Transverse colon (tissue), 4 donors: ENCODE measurements around the gene CHRNA9. TPM values are rescaled to one million over a fixed set of nuclear protein-coding genes. Genes with fewer than 3 reads are reported as not detected.
"Not testable (repeated sequence)": the region's sequence is repeated elsewhere in the genome, so short reads cannot be mapped to it uniquely, and the experiment has no call there.

Source experiments
- DNase-seq: peaks from one replicate; pipeline ENCODE4 v3.0.0-alpha.2; 2019
- H3K27ac ChIP-seq, 4 donors: fragments of 200-600 bp; sonication (generic); 2 replicates each; pipeline ENCODE4 v1.5.1; 2016 to 2018; ENCODE audit warnings: inconsistent platforms in 4 of 4
- H3K27me3 ChIP-seq: fragments of 200-600 bp; sonication (generic); 2 replicates; pipeline ENCODE4 v1.5.1; 2017; ENCODE audit warnings: inconsistent platforms
- H3K36me3 ChIP-seq, 4 donors: fragments of 200-600 bp; sonication (generic); 2 replicates each; pipeline ENCODE4 v1.5.1; 2017 to 2019; ENCODE audit warnings: inconsistent platforms in 4 of 4
- H3K4me1 ChIP-seq, 4 donors: fragments of 200-600 bp; sonication (generic); 2 replicates each; pipeline ENCODE4 v1.5.1; 2017 to 2020; ENCODE audit warnings: inconsistent platforms in 4 of 4
- H3K4me3 ChIP-seq, 4 donors: fragments of 200-600 bp; sonication (generic); 1 replicate in 1 of 4; 2 replicates in 3 of 4; pipeline versions ENCODE4 v1.5.1 to v1.6.1; 2017 to 2019; ENCODE audit warnings: inconsistent platforms in 4 of 4
- H3K9me3 ChIP-seq, 2 donors: fragments of 200-600 bp; sonication (generic); 2 replicates each; pipeline ENCODE4 v1.5.1; 2017 to 2019; ENCODE audit warnings: inconsistent platforms in 2 of 2
- EP300 ChIP-seq: sonication (generic); formaldehyde crosslinking; IDR thresholded peaks from one replicate; pipeline ENCODE4 v1.6.1; 2017; ENCODE audit warnings: antibody characterized with exemption, low read depth
- POLR2A ChIP-seq: fragments of 450-650 bp; IDR thresholded peaks from one replicate; pipeline ENCODE4 v1.6.1; 2016; ENCODE audit warnings: antibody characterized with exemption, mild to moderate bottlenecking, moderate library complexity
- POLR2AphosphoS5 ChIP-seq, 3 donors: sonication (generic); formaldehyde crosslinking; IDR thresholded peaks; one replicate each; pipeline ENCODE4 v1.6.1; 2016; ENCODE audit warnings: antibody characterized with exemption in 3 of 3
- WGBS, 2 donors: methylation state at CpG; one replicate each; pipeline ENCODE4 v1.1.5; 2018; ENCODE audit warnings: low coverage in 1 of 2; 5-methylcytosine and 5-hydroxymethylcytosine counted together
- in situ Hi-C, 4 donors: fragments of 200-750 bp; cut with MboI; loops; one replicate each; pipeline versions ENCODE4 v1.15.0 to v1.15.1; 2017; ENCODE audit warnings: low sequenced_read_pairs in 3 of 4, low pct_ligation_motif_present in 1 of 4, low pct_unique_long_range_greater_than_20kb in 1 of 4
- intact Hi-C: fragments of 100-400 bp; cut with DNase I; formaldehyde crosslinking; loops from one replicate; pipeline ENCODE4 v1.15.1; 2023; ENCODE audit warnings: low total_unique reads
- total RNA-seq, 4 donors: library from RNA; depleted of rRNA; stranded (reverse); fragments of >200 nt; gene quantifications; one replicate each; pipeline ENCODE4 v1.1.0, GENCODE V29; 2016
- TF ChIP-seq, protein P1 (sequence below), 5 experiments: fragments of 200-600 bp in 3 of 5; fragments of 450-650 bp in 2 of 5; sonication (generic) in 3 of 5; IDR thresholded peaks; 1 replicate in 2 of 5; 2 replicates in 3 of 5; pipeline ENCODE4 v1.5.1; 2016 to 2017; ENCODE audit warnings: antibody characterized with exemption in 5 of 5, inconsistent platforms in 3 of 5, mild to moderate bottlenecking in 2 of 5, moderate library complexity in 1 of 5

CHRNA9 gene
- total RNA-seq, 4 donors from 2014 or later: not detected

GRCh38 chr4:40292313-40292759, 42.8 kb upstream of the CHRNA9 start:
- TF ChIP-seq EP300: no peak
- TF ChIP-seq POLR2AphosphoS5 (IDR thresholded peaks at IDR 0.05): no peak
- TF ChIP-seq, protein P1, sequence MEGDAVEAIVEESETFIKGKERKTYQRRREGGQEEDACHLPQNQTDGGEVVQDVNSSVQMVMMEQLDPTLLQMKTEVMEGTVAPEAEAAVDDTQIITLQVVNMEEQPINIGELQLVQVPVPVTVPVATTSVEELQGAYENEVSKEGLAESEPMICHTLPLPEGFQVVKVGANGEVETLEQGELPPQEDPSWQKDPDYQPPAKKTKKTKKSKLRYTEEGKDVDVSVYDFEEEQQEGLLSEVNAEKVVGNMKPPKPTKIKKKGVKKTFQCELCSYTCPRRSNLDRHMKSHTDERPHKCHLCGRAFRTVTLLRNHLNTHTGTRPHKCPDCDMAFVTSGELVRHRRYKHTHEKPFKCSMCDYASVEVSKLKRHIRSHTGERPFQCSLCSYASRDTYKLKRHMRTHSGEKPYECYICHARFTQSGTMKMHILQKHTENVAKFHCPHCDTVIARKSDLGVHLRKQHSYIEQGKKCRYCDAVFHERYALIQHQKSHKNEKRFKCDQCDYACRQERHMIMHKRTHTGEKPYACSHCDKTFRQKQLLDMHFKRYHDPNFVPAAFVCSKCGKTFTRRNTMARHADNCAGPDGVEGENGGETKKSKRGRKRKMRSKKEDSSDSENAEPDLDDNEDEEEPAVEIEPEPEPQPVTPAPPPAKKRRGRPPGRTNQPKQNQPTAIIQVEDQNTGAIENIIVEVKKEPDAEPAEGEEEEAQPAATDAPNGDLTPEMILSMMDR (IDR thresholded peaks at IDR 0.05): no peak
- no peak for TF ChIP-seq POLR2A
- Histone ChIP-seq H3K27me3 (no peaks in the 10 kb centered on the region), H3K9me3 (no peaks in the 10 kb centered on the region), H3K4me1 (peaks cover 0 to 10% (median 0%) of the 10 kb centered on the region in 4 donors), H3K27ac (no peak overlapping the region), H3K4me3 (no peak overlapping the region), H3K36me3 (no peaks in the 10 kb centered on the region)
- WGBS, 2 donors: 92 to 100% methylated on average over 1 to 2 of the region's 2 CpGs
- DNase-seq: no peak
- intact Hi-C loops (no loop called here), in situ Hi-C loops (no loop called here)

DNA sequence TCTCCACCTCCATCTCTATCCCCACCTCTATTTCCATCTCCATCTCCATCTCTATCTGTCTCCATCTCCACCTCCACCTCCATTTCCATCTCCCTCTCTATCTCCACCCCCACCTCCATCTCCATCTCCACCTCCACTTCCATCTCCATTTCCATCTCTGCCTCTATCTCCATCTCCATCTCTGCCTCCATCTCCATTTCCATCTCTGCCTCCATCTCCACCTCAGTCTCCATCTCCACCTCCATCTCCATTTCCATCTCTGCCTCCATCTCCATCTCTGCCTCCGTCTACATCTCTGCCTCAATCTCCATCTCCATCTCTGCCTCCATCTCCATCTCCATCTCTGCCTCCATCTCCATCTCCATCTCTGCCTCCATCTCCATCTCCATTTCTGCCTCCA, 40.8 kb upstream of the CHRNA9 start:
- Histone ChIP-seq H3K36me3 (no peaks in the 10 kb centered on the region), H3K27ac (no peak overlapping the region), H3K4me1 (peaks cover 0 to 8% (median 0%) of the 10 kb centered on the region in 4 donors), H3K4me3 (no peak overlapping the region), H3K9me3 (no peaks in the 10 kb centered on the region), H3K27me3 (no peaks in the 10 kb centered on the region)
- no peak for TF ChIP-seq POLR2A
- no peak for TF ChIP-seq POLR2AphosphoS5 (IDR thresholded peaks at IDR 0.05)
- TF ChIP-seq EP300: no peak
- TF ChIP-seq, protein P1 (IDR thresholded peaks at IDR 0.05): no peak
- 81 to 84% methylated on average over 1 of the region's 1 CpG for WGBS, 2 donors
- no peak for DNase-seq
- intact Hi-C loops: no loop called here
- in situ Hi-C loops: no loop called here

- DNase-seq, intact Hi-C loops, H3K27me3 ChIP-seq, in situ Hi-C loops, H3K36me3 ChIP-seq, H3K9me3 ChIP-seq, H3K4me1 ChIP-seq, H3K27ac ChIP-seq, H3K4me3 ChIP-seq: not testable (repeated sequence)
Measured at GRCh38 chr4:40295030-40295429, 40.1 kb upstream of the CHRNA9 start.

GRCh38 chr4:40295572-40295971, 39.6 kb upstream of the CHRNA9 start:
- Histone ChIP-seq H3K4me3 (no peak overlapping the region), H3K27me3 (no peaks in the 10 kb centered on the region), H3K36me3 (no peaks in the 10 kb centered on the region), H3K9me3 (no peaks in the 10 kb centered on the region), H3K4me1 (no peaks in the 10 kb centered on the region), H3K27ac (no peak overlapping the region)
- intact Hi-C loops (no loop called here), in situ Hi-C loops (no loop called here)
- WGBS, 2 donors: 84 to 88% methylated on average over 3 to 4 of the region's 4 CpGs
- TF ChIP-seq POLR2AphosphoS5 (IDR thresholded peaks at IDR 0.05) (no peak), EP300 (no peak), POLR2A (no peak)
- TF ChIP-seq, protein P1 (IDR thresholded peaks at IDR 0.05): no peak
- no peak for DNase-seq

- no peak for TF ChIP-seq POLR2AphosphoS5 (IDR thresholded peaks at IDR 0.05)
- no peak for TF ChIP-seq EP300
- no peak for TF ChIP-seq POLR2A
- TF ChIP-seq, protein P1 (IDR thresholded peaks at IDR 0.05): no peak
- H3K36me3 ChIP-seq: no peaks in the 10 kb centered on the region
- no peaks in the 10 kb centered on the region for H3K27me3 ChIP-seq
- no peak overlapping the region for H3K4me3 ChIP-seq
- H3K4me1 ChIP-seq: no peaks in the 10 kb centered on the region
- WGBS, 2 donors: 82 to 95% methylated on average over 3 to 6 of the region's 6 CpGs
- H3K9me3 ChIP-seq: no peaks in the 10 kb centered on the region
- intact Hi-C loops (no loop called here), in situ Hi-C loops (no loop called here)
- H3K27ac ChIP-seq: no peak overlapping the region
- no peak for DNase-seq
Measured at GRCh38 chr4:40299126-40299525, 36.0 kb upstream of the CHRNA9 start.
